Upper lobe of left lung (tissue), 4 donors: ENCODE measurements around the gene TGM2.

ENCODE experiments used
- EP300 ChIP-seq, 4 donors: sonication (generic); formaldehyde crosslinking; IDR thresholded peaks; one replicate each; pipeline ENCODE4 v1.5.1; 2017; ENCODE audit warnings: antibody characterized with exemption in 4 of 4, control low read depth in 2 of 4
- POLR2A ChIP-seq, 4 donors: fragments of 450-650 bp; IDR thresholded peaks; one replicate each; pipeline ENCODE4 v1.5.1; 2016 to 2017; ENCODE audit warnings: antibody characterized with exemption in 4 of 4, mild to moderate bottlenecking in 2 of 4
- POLR2AphosphoS5 ChIP-seq, 2 donors: sonication (generic); formaldehyde crosslinking; IDR thresholded peaks; one replicate each; pipeline ENCODE4 v1.5.1; 2017; ENCODE audit warnings: antibody characterized with exemption in 2 of 2
- TF ChIP-seq, protein P1 (sequence below), 6 experiments: fragments of 450-650 bp in 4 of 6; fragments of 200-600 bp in 2 of 6; sonication (generic) in 2 of 6; IDR thresholded peaks; one replicate each; pipeline ENCODE4 v1.5.1; 2016 to 2019; ENCODE audit warnings: antibody characterized with exemption in 6 of 6

GRCh38 chr20:38170219-38170825, 5.3 kb upstream of the TGM2 start:
- TF ChIP-seq POLR2A (IDR thresholded peaks at IDR 0.05): no peak
- TF ChIP-seq, protein P1, sequence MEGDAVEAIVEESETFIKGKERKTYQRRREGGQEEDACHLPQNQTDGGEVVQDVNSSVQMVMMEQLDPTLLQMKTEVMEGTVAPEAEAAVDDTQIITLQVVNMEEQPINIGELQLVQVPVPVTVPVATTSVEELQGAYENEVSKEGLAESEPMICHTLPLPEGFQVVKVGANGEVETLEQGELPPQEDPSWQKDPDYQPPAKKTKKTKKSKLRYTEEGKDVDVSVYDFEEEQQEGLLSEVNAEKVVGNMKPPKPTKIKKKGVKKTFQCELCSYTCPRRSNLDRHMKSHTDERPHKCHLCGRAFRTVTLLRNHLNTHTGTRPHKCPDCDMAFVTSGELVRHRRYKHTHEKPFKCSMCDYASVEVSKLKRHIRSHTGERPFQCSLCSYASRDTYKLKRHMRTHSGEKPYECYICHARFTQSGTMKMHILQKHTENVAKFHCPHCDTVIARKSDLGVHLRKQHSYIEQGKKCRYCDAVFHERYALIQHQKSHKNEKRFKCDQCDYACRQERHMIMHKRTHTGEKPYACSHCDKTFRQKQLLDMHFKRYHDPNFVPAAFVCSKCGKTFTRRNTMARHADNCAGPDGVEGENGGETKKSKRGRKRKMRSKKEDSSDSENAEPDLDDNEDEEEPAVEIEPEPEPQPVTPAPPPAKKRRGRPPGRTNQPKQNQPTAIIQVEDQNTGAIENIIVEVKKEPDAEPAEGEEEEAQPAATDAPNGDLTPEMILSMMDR (IDR thresholded peaks at IDR 0.05): no peak
- no peak for TF ChIP-seq EP300 (IDR thresholded peaks at IDR 0.05)
- no peak for TF ChIP-seq POLR2AphosphoS5 (IDR thresholded peaks at IDR 0.05)
